Esophagus muscularis mucosa (tissue), 4 donors: Measurements from ENCODE around the gene AAR2. TPM values are rescaled to one million over a fixed set of nuclear protein-coding genes. Genes with fewer than 3 reads are reported as not detected.

Experiments used
- DNase-seq: peaks from one replicate; pipeline ENCODE4 v3.0.0-alpha.2; 2017; ENCODE audit errors: extremely low spot score
- H3K27ac ChIP-seq, 4 donors: fragments of 200-600 bp; sonication (generic); replicated peaks in 1 of 4; 1 replicate in 3 of 4; 2 replicates in 1 of 4; pipeline ENCODE4 v1.5.1; 2016 to 2019; ENCODE audit warnings: mild to moderate bottlenecking in 1 of 4
- H3K27me3 ChIP-seq, 4 donors: fragments of 200-600 bp; sonication (generic); one replicate each; pipeline versions ENCODE4 v1.5.1 to v1.6.0; 2016 to 2019
- H3K36me3 ChIP-seq, 4 donors: fragments of 200-600 bp; sonication (generic); one replicate each; pipeline ENCODE4 v1.5.1; 2016 to 2019
- H3K4me1 ChIP-seq, 4 donors: fragments of 200-600 bp; sonication (generic); one replicate each; pipeline ENCODE4 v1.5.1; 2016 to 2019
- H3K4me3 ChIP-seq, 4 donors: fragments of 200-600 bp; sonication (generic); 1 replicate in 2 of 4; 2 replicates in 2 of 4; pipeline ENCODE4 v1.5.1; 2016 to 2019; ENCODE audit warnings: mild to moderate bottlenecking in 4 of 4, moderate library complexity in 1 of 4
- H3K9me3 ChIP-seq, 4 donors: fragments of 200-600 bp; sonication (generic); 1 replicate in 3 of 4; 2 replicates in 1 of 4; pipeline ENCODE4 v1.5.1; 2016 to 2019
- EP300 ChIP-seq: sonication (generic); formaldehyde crosslinking; IDR thresholded peaks from one replicate; pipeline ENCODE4 v1.6.1; 2017; ENCODE audit warnings: antibody characterized with exemption
- POLR2A ChIP-seq: fragments of 450-650 bp; IDR thresholded peaks from one replicate; pipeline ENCODE4 v1.6.1; 2017; ENCODE audit warnings: antibody characterized with exemption, moderate library complexity, mild to moderate bottlenecking, low read depth
- POLR2AphosphoS5 ChIP-seq, 2 donors: sonication (generic); formaldehyde crosslinking; IDR thresholded peaks; one replicate each; pipeline ENCODE4 v1.6.1; 2017; ENCODE audit warnings: antibody characterized with exemption in 2 of 2
- WGBS: methylation state at CpG from one replicate; pipeline ENCODE4 v1.1.5; 2018; 5-methylcytosine and 5-hydroxymethylcytosine counted together
- intact Hi-C: fragments of 100-400 bp; cut with DNase I; formaldehyde crosslinking; loops from one replicate; pipeline ENCODE4 v1.15.1; 2023
- total RNA-seq, 4 donors: library from RNA; depleted of rRNA; stranded (reverse); fragments of >200 nt; gene quantifications; one replicate each; pipeline versions ENCODE4 v1.1.0 to v1.2.1, GENCODE V29; 2016
- TF ChIP-seq, protein P1 (sequence below), 3 experiments: fragments of 200-600 bp in 2 of 3; fragments of 450-650 bp in 1 of 3; sonication (generic) in 2 of 3; IDR thresholded peaks; one replicate each; pipeline ENCODE4 v1.5.1; 2017 to 2019; ENCODE audit warnings: antibody characterized with exemption in 3 of 3, mild to moderate bottlenecking in 2 of 3, moderate library complexity in 1 of 3

Gene AAR2
- total RNA-seq, 4 donors from 2014 or later = 37.8 to 53.7 (median 47.2) TPM

DNA sequence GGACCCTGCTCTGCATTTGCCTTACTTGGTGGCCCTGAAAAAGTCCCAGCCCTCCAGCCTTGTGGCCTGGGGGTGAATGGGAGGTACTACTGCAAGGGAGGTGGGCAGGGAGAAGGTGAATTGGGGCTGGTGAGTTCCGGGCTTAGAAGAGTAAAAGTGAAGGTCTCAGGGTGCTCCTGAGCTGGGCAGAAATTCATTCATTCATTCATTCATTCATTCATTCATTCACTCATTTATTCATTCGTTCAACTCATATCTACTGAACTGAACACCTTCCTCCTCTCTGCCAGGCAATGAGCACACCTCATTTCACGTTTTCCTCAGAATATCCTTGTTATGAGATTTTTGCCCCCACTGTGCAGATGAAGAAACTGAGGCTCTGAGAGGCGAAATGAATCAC is 63.2 kb downstream of the AAR2 start:
- Histone ChIP-seq H3K27me3 (peaks cover 0 to 84% (median 9%) of the 10 kb centered on the region in 4 donors), H3K27ac (no peak overlapping the region), H3K4me3 (no peak overlapping the region), H3K4me1 (no peaks in the 10 kb centered on the region), H3K9me3 (no peaks in the 10 kb centered on the region), H3K36me3 (no peaks in the 10 kb centered on the region)
- DNase-seq = no peak
- TF ChIP-seq POLR2A (no peak), EP300 (no peak), POLR2AphosphoS5 (IDR thresholded peaks at IDR 0.05) (no peak)
- TF ChIP-seq, protein P1, sequence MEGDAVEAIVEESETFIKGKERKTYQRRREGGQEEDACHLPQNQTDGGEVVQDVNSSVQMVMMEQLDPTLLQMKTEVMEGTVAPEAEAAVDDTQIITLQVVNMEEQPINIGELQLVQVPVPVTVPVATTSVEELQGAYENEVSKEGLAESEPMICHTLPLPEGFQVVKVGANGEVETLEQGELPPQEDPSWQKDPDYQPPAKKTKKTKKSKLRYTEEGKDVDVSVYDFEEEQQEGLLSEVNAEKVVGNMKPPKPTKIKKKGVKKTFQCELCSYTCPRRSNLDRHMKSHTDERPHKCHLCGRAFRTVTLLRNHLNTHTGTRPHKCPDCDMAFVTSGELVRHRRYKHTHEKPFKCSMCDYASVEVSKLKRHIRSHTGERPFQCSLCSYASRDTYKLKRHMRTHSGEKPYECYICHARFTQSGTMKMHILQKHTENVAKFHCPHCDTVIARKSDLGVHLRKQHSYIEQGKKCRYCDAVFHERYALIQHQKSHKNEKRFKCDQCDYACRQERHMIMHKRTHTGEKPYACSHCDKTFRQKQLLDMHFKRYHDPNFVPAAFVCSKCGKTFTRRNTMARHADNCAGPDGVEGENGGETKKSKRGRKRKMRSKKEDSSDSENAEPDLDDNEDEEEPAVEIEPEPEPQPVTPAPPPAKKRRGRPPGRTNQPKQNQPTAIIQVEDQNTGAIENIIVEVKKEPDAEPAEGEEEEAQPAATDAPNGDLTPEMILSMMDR (IDR thresholded peaks at IDR 0.05) = no peak
- intact Hi-C loops = no loop called here
- WGBS = 74% methylated on average over 4 of the region's 4 CpGs

- peaks cover 4 to 13% (median 10%) of the 10 kb centered on the region in 4 donors for H3K4me1 ChIP-seq
- no peak overlapping the region for H3K4me3 ChIP-seq
- intact Hi-C loops = no loop called here
- H3K9me3 ChIP-seq = no peaks in the 10 kb centered on the region
- DNase-seq = no peak
- no peaks in the 10 kb centered on the region for H3K36me3 ChIP-seq
- H3K27ac ChIP-seq = no peak overlapping the region
- WGBS = 64% methylated on average over 7 of the region's 7 CpGs
- H3K27me3 ChIP-seq = peaks cover 0 to 91% (median 25%) of the 10 kb centered on the region in 4 donors
- no peak for TF ChIP-seq POLR2A
- TF ChIP-seq, protein P1 (IDR thresholded peaks at IDR 0.05) = no peak
Observed at GRCh38 chr20:36301359-36302119, 65.3 kb downstream of the AAR2 start.

DNA sequence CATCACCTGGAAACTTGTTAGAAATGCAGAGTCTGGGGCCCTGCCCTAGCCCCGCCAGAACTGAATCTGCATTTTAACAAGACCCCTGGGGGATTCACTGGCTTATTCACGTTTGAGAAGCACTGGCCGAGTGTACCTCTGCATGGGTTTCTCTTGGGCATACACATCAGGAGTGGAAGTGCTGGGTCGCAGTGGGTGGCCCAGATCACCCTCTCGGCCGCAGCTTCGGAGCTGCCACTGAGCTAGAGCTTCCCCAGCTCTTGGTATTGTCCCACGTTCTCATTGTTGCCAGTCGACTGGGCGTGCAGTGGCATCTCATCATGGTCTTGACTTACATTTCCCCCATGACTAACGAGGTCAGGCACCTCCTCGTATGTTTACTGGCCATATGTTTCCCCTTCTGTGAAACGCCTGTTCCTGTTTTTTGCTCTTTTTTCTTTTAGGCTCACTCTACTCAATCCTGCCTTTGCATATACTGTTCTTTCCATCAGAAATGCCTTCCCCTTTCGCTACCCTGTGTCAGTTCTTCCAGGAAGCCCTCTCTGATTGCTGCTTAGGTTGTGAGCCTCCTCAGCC is 66.8 kb downstream of the AAR2 start:
- no peaks in the 10 kb centered on the region for H3K36me3 ChIP-seq
- peaks cover 9 to 22% (median 18%) of the 10 kb centered on the region in 4 donors for H3K4me1 ChIP-seq
- no peak overlapping the region for H3K4me3 ChIP-seq
- DNase-seq = no peak
- WGBS = 32% methylated on average over 14 of the region's 14 CpGs
- TF ChIP-seq POLR2A (no peak), EP300 (no peak), POLR2AphosphoS5 (IDR thresholded peaks at IDR 0.05) (no peak)
- TF ChIP-seq, protein P1 (IDR thresholded peaks at IDR 0.05) = no peak
- intact Hi-C loops = no loop called here
- no peak overlapping the region for H3K27ac ChIP-seq
- H3K27me3 ChIP-seq = peaks cover 0 to 92% (median 41%) of the 10 kb centered on the region in 4 donors
- H3K9me3 ChIP-seq = no peaks in the 10 kb centered on the region

DNA sequence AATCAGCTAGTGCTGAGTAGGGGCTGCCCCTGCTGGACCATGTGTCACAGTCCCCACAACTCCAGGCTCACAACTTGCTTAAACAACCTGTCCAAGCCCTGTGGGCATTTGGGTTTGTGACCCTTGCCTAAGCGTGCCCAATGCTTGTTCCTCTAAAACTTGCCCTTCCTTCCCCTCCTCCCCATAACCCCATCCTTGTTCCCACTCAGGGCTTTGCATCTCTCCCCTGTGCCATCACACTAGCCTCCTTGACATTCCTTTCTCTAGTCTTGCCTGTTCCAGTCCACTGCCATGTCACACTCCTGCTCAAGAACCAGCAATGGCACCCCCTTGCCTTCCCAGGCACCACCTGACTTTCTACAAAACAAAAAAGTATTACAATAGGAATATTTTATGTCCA is 67.6 kb downstream of the AAR2 start:
- 69% methylated on average over 1 of the region's 1 CpG for WGBS
- H3K4me3 ChIP-seq = no peak overlapping the region
- intact Hi-C loops = no loop called here
- no peaks in the 10 kb centered on the region for H3K9me3 ChIP-seq
- H3K27me3 ChIP-seq = peaks cover 0 to 92% (median 41%) of the 10 kb centered on the region in 4 donors
- H3K4me1 ChIP-seq = peaks cover 9 to 22% (median 18%) of the 10 kb centered on the region in 4 donors
- TF ChIP-seq POLR2A (no peak), EP300 (no peak), POLR2AphosphoS5 (IDR thresholded peaks at IDR 0.05) (no peak)
- TF ChIP-seq, protein P1 (IDR thresholded peaks at IDR 0.05) = no peak
- DNase-seq = no peak
- H3K36me3 ChIP-seq = no peaks in the 10 kb centered on the region
- H3K27ac ChIP-seq = no peak overlapping the region
